Measurements from ENCODE around the gene USP6NL.

Gene USP6NL

DNA sequence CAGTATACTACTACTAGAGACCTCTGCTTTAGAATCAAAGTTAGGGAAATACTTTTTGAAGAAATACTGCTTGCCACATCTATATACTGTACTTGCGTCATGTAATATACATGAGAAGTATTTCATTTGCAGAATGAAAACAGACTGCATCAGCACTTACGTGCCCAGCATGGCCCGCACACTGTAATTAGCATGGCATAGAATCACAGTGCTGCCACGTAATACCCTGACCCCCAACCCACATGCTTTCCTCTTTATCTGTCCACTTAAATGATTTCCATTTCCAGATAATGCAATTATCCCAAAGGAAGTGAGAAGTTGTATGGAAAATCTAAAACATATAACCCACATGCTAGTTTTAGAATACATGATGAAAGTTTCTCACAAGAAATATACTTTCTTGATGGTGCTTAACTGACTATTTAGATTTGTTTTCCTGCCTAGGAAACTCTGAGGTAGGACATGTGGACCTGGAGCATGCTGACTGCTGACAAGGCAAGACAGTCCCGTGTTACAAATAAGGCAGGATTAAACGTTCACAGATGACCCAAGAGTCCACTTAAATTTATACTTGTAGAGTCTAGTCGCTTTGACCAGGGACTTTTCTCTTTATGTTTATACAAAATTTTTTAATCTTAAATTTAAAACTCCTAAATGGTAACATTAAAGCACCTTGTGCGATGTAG lies 12.6 kb downstream of the USP6NL start:
- in situ Hi-C loops (cut with MboI; ENCODE audit: low pct_unique_long_range_greater_than_20kb, low sequenced_read_pairs), result no loop called here
- no peak for DNase-seq

DNA sequence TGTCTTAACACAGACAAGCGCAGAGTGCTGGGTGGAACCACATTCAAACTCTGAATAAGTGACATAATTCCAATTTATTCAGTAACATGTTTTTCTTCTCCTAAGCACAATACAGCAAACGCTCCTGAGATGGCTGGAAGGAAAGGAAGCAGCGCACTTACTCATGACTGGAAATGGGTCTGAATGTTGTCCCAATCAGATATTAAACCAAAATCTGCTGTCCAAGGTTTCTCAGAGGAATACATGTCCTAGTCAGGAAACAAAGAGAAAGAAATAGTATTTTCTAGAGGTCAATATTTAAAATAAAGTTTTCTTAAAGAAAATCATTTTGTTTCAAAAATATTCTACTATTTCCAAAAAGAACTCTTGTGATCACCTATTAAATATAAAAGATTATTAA lies 14.0 kb downstream of the USP6NL start:
- in situ Hi-C loops (cut with MboI; ENCODE audit: low pct_unique_long_range_greater_than_20kb, low sequenced_read_pairs), result no loop called here
- no peak for DNase-seq

DNA sequence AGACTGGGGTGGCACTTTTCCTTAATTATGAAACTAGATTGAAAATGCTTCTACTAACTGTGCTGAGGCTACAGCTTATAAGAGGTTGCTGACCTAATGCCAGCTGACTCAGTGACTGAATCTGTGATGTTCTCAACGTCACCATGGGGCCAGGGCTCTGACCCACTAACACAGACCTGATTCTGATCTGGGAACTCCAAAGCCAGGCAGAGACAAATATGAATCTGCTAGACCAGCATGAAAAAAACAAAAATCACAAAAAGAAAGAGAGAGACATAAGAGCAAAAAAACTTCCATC lies 16.1 kb downstream of the USP6NL start:
- DNase-seq, result no peak
- in situ Hi-C loops (cut with MboI; ENCODE audit: low pct_unique_long_range_greater_than_20kb, low sequenced_read_pairs), result no loop called here

DNA sequence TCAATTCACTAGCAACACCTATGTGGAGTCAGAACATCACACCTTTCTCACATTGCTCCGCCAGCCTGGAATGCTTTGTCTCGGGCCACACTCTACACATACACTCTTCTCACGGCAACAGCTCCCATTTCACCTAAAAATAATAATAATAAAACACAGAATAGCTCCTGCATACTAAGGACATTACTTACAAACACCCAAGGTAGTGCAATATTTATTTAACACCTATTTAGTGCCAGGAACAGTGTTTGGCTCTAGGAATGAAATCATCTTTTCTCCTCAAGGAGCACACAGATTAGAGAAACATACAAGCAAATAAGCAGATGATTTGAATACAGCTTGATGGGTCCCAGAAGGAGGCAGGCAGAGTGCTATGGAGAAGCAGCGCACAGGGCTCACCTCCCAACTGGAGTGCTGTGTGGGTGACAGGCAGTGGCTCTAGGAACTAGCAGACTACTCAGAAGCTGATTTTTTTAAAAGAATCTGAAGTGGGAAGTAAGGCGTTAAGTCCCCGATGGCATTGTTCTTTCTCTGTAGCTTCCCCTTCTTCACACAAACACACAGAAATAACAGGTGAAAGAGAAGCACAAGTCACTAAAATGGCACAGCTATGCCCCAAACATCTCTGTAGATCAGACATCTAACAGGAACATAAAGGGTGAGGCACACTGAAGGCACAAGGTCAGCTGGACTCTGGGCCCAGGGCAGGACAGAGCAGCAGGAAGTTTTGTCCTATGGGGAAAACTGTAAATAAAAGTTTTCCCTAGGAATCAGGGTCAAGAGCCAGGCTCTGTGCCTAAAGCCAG lies 16.7 kb downstream of the USP6NL start:
- in situ Hi-C loops (cut with MboI; ENCODE audit: low pct_unique_long_range_greater_than_20kb, low sequenced_read_pairs), result no loop called here
- peak; percentile 68 for DNase-seq

DNA sequence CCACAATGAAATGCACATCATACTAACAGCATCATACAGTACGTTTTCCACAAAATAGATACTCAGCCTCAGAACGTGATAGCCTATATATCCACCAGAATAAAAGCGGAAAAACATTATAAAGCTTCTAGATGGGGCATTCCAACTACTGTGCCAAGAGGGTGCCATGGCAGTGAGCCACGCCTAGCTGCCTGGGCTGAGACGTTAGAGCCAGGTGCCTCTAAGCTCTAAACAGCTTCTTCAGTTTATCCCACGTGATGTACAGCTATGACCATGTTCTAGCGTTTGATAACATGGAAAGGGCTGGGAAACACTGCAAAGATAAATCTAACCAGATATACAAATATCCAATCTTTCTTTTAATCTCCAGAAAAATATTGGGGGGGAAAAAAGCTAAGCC lies 17.8 kb downstream of the USP6NL start:
- in situ Hi-C loops (cut with MboI; ENCODE audit: low pct_unique_long_range_greater_than_20kb, low sequenced_read_pairs), result no loop called here
- no peak for DNase-seq

DNA sequence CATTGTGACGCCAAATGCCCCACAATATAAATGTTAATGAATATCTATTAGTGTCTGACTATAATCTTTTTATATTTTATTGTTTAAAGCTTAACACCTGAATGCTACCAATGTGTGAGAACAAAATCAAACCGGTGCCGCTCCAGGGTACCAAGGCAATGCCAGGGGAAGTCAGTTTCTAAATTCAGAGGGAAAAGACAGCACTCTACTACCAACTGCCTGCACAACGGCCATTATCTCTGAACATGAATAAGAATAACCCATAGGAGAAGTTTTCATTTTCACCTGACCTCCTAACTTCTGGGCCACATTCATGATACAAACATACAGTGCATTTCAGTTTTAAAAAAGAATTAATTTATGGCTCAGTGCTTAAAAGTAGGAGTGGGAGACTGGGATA lies 21.7 kb downstream of the USP6NL start:
- DNase-seq, result no peak
- in situ Hi-C loops (cut with MboI; ENCODE audit: low pct_unique_long_range_greater_than_20kb, low sequenced_read_pairs), result no loop called here

DNA sequence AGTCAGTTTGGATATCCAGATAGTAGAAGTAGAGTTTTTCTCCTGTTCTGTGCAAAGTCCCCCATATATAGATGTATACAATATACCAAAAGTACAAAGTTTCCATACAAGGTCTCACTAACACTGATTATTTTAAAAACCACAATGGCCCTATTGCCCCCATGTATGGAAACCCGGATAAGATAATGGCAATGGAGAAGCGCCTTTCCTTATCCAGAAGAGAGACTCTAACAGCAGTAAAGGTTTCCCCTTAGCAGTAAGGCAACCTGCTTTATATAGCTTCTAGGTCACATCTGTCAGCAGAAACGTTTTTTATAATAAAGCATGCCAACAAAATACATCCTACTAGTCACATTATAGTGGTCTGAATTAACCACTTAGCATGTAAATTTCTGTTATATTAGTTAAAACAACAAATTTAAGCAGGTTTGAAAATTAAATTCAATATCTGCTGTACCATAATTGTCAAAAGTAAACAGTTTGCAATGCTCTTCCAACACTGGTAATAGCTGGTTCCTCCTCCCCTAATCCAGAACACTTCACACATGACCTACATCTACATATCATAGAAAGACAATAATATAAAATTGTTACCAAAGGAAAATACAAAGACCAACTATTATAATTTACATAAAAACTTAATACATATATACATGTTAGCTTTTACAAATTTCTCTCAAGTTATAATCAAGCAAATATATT lies 22.4 kb downstream of the USP6NL start:
- no peak for DNase-seq
- in situ Hi-C loops (cut with MboI; ENCODE audit: low pct_unique_long_range_greater_than_20kb, low sequenced_read_pairs), result no loop called here

DNA sequence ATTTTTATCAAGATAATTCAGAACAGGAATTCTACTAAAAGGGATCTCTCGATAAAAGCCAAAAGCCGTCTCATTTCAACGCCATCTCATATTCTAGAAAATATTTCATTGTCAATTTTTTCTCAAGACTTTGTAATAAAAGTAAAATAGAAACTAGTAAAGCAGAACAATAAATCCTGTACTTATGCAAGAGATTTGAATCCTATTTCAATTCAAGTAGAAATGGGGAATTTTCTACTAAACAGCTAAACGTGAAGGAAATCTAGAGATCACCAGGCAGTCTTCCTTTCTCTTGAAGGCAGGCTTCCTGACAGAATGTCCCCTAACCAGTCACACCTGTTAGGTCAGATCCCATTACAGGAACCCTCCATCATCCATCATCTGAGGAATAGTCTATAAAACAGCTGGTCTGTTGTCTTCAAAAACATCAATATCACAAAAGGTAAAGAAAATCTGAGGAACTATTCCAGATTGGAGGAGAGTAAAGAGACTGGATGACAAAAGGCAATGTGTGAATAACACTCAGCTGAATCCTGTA lies 23.7 kb downstream of the USP6NL start:
- in situ Hi-C loops (cut with MboI; ENCODE audit: low pct_unique_long_range_greater_than_20kb, low sequenced_read_pairs), result no loop called here
- DNase-seq, result no peak

DNA sequence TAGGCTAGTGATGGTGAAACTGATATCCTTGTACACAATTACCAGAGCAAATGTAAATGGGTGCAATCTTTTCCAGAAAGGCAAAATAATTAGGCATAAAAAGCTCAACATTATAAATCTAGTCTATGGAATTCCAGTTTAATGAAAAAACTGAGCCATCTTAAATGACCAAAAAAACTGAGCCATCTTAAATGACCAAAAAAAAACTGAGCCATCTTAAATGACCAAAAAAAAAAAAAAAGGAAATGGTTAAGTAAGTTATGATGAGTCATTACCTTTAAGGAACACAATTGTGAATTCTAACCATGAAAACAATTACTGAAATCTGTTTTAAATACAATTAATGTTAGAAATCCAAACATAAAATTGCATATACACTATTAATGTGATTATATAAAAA lies 25.3 kb downstream of the USP6NL start:
- in situ Hi-C loops (cut with MboI; ENCODE audit: low pct_unique_long_range_greater_than_20kb, low sequenced_read_pairs), result no loop called here
- DNase-seq, result peak; percentile 40

DNA sequence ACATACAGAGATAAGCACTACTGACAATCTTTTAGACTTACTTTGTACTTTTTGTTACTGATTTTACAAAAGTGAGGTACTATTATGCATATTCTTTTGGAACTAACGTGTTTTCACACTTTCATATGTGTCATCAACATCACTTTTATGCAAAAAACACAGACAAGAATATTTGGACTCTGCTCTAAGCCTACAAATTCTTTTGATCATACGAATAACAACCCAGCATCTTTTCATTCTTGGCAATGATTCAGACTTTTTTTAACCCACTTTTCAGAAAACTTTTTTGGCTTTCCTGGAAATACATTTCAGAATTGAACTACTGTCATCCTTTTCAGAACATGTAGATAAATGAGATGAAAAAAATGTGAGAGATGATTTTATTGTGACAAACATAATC lies 30.2 kb downstream of the USP6NL start:
- in situ Hi-C loops (cut with MboI; ENCODE audit: low pct_unique_long_range_greater_than_20kb, low sequenced_read_pairs), result no loop called here
- DNase-seq, result no peak

DNA sequence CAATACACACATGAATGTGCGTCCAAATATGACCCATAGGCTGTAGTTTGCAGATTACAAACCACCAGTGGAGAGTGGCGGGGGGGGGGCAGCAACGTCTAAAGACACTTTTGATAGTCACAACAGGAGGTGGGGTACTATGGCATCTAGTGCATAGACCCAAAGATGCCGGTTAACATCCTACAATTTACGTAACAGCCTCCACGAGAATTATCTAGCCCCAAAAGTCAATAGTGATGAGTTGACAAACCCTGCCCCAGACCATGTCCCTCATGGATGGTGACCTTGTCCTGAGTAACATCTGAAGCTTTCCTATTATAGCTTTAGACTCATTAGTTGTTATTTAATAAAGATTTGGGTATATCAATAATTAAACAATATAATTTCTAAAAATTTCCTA lies 31.6 kb downstream of the USP6NL start:
- in situ Hi-C loops (cut with MboI; ENCODE audit: low pct_unique_long_range_greater_than_20kb, low sequenced_read_pairs), result no loop called here
- DNase-seq, result no peak

DNA sequence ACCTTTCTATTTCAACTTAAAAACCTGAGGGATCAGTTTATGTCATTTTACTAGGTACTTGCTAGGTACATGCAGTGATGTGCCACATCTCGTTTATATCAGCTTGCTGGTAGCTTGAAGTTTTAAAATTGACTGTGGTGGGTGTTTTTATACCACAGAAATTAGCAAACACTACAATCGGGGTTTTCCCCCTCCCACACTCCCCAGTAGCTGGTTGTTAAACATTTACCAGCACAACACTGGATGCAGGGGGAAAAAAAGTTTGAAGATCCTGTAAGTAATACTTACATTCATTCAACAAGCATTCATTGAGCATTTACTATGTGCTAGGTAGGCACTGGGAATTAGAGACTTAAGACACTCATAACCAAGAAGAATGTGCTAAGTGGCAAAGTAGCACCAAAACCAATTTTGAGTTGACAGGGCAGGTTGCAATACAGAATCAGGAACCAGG lies 32.6 kb downstream of the USP6NL start:
- no peak for DNase-seq
- in situ Hi-C loops (cut with MboI; ENCODE audit: low pct_unique_long_range_greater_than_20kb, low sequenced_read_pairs), result no loop called here

DNA sequence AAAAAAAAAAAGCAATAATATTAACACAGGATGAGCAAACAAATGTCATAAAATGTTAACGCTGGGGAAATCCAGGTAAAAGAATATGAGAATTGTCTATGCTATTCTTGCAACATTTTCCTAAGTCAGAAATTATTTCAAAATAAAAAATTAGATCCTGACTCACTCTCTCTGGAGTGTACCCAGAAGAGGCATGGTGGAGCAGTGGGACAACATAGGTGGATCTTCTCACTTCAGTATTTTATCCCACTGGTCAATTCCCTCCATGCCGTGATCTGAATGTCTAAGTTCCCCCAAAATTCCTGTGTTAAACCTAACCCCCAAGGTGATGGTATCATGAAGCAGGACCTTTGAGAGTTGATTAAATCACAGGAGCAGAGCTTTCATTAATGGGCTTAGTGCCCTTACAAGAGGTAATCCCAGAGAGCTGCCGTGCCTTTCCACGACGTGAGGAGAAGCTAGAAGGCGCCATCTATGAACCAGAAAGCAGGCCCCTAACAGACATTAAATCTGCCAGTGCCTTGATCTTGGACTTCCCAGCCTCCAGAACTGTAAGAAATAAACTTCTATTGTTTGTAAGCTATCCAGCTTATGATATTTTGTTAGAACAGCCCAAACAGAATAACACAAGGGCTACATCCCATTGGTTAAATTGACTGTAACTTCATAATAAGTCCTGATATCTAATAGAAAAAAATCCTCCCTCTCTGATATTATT lies 35.2 kb downstream of the USP6NL start:
- in situ Hi-C loops (cut with MboI; ENCODE audit: low pct_unique_long_range_greater_than_20kb, low sequenced_read_pairs), result no loop called here

DNA sequence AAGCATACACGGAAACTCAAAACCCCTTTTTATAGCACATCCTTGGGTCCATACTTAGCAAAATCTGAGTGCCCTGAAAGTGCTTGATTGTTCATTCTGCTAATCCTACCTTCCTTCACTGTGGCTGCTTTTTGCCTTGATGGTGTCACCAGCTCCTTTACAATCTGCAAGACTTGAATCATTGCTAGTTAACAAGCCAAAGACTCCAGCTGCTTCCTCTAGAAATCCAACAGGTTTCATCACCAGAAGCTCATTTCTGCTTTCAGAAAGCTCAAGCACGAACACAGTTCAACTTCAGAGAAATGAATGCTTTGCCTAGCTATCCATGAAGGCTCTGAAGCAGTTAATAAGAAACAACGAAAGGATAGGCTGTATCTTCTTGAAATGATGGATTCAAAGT lies 38.0 kb downstream of the USP6NL start:
- DNase-seq, result peak; percentile 71
- in situ Hi-C loops (cut with MboI; ENCODE audit: low pct_unique_long_range_greater_than_20kb, low sequenced_read_pairs), result no loop called here

More for the DNA sequence above, 35.2 kb downstream of the USP6NL start:
- DNase-seq, result no peak

DNA sequence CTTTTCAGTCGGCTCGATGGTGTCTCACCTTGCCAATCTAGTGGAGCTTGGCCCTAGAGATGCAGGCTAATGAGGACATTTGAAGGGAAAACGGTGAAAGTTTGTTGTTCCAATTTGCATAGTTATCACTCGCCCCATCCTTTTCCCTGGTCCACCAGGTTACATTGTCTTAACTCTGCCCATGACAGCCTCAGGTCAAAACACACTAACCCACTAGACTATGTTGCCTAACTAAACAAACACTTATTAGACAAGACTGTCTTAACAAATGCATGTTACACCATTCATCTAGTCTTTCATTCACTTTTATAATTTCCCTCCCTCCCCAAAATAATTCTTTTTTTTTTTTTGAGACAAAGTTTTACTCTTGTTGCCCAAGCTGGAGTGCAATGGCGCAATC lies 40.7 kb downstream of the USP6NL start:
- in situ Hi-C loops (cut with MboI; ENCODE audit: low pct_unique_long_range_greater_than_20kb, low sequenced_read_pairs), result no loop called here
- no peak for DNase-seq

DNA sequence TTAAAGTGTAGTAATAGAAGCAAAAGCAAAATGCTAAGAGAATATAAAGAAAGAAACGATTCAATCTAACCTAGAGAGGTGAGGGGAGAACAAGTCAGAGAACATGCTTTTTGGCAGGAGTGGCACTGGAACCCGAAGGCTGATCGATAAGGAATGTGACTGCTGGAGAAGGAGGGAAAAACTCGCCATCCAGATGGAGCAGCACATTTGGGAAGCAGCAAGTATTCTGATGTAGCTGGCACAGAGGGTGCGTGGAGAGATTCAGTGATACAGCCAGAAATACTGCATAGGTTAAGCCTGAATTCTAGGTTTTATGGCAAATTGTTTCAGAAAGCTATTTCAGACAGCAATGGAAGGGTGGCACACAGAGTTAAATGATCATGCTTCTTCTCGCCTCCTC lies 42.0 kb downstream of the USP6NL start:
- in situ Hi-C loops (cut with MboI; ENCODE audit: low pct_unique_long_range_greater_than_20kb, low sequenced_read_pairs), result no loop called here
- DNase-seq, result no peak

DNA sequence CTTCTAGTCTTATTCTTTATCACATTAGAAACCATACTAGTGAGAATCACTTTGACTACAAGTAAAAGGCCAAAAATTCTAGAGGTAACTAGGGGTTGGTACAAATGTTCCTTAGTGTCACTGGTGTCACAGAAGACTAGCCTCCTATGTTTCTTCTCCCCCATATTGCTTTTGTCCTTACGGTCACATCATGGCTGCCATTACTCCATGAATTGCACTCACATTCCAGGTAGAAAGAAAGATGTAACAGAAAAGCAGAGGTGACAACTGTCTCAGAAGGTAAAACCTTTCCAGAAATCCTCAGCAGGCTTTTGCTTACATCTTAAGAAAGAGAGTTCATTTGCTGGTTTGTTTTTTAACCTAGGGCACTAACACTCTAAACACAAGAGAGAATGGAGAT lies 42.9 kb downstream of the USP6NL start:
- DNase-seq, result no peak
- in situ Hi-C loops (cut with MboI; ENCODE audit: low pct_unique_long_range_greater_than_20kb, low sequenced_read_pairs), result no loop called here

DNA sequence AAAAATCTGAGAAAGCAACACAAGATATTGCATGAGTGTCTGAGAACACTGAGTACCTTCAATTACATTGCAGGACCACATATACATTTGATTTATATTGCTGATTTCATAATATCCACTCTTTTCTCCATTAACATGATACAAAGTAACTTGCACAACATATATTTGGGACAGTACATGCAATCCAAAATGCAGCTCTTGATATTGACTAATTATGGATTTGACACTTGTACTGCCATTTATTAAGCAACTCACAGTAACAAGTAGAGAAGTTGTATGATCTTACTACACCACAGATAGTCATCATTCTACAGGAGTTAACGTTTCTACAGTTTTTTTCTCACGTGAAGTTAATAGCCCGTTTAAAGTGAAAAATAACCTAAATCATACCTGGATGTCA lies 46.7 kb downstream of the USP6NL start:
- no peak for DNase-seq
- in situ Hi-C loops (cut with MboI; ENCODE audit: low pct_unique_long_range_greater_than_20kb, low sequenced_read_pairs), result no loop called here

DNA sequence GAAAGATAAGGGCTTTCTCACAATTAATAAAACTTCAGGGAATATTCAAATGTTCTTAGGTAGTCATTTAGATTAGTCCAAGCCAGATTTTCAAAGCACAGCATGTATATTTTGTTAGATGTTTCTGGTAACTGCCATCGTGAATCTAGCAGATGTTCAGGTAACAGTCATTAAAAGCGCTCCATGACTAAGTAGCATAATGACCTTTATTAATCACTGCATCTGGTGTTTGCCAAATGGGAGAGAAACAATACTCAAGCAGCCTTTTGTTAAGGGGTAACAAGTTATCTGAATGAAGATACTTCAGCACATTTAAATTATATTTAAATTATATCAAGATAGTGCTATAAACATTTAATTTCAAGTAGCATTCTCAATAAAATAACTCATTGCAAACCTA lies 47.5 kb downstream of the USP6NL start:
- DNase-seq, result no peak
- in situ Hi-C loops (cut with MboI; ENCODE audit: low pct_unique_long_range_greater_than_20kb, low sequenced_read_pairs), result no loop called here

DNA sequence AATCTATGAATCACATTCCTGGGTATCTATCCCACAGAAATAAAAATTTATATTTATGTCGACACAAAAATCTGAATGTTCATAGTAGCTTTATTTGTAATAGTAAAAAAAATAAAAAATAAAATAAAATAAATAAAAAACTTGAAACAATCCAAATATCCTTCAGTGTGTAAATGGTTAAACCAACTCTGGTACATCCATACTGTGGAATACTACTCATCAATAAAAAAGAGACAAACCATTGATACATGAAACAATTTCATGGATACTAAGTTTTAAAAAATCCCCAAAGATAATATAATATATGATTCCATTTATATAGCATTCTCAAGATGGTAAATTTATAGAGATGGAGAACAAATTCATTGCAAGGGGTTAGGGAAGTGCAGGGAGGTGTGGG lies 48.6 kb downstream of the USP6NL start:
- in situ Hi-C loops (cut with MboI; ENCODE audit: low pct_unique_long_range_greater_than_20kb, low sequenced_read_pairs), result no loop called here
- DNase-seq, result no peak

Data from KBM-7 (cell line).